Eye (tissue), 1 donor: ENCODE results near the gene BCS1L.

Experiments used
- DNase-seq: peaks from one replicate; pipeline ENCODE4 v3.0.0-alpha.2; 2015

BCS1L gene

GRCh38 chr2:218659258-218659987 is at the start of gene BCS1L, which contains the start of gene ZNF142:
TSS of gene BCS1L (plus strand) at chr2:218659683. CDS start at chr2:218660988, 1,305 bp downstream.
TSS of gene ZNF142 (minus strand) at chr2:218659623. CDS start at chr2:218656429, 3,194 bp downstream.
- peak; percentile 94 for DNase-seq

DNA sequence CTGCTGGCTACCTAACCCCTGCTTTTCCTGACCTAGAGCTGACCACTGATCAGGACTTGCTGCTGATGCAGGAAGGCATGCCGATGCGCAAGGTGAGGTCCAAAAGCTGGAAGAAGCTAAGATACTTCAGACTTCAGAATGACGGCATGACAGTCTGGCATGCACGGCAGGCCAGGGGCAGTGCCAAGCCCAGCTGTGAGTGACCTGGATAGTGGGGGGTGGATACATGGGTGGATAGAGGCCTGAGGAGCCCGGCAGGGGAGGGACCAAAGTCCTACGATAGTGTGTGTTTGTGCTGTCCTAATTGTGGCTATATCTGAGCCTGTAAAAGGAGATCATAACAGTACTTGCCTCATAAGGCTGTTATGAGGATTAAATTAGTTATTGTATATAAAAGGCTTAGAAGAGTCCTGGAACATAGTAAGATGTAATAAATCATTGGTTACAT is 43.6 kb upstream of the BCS1L start:
- no peak for DNase-seq

DNA sequence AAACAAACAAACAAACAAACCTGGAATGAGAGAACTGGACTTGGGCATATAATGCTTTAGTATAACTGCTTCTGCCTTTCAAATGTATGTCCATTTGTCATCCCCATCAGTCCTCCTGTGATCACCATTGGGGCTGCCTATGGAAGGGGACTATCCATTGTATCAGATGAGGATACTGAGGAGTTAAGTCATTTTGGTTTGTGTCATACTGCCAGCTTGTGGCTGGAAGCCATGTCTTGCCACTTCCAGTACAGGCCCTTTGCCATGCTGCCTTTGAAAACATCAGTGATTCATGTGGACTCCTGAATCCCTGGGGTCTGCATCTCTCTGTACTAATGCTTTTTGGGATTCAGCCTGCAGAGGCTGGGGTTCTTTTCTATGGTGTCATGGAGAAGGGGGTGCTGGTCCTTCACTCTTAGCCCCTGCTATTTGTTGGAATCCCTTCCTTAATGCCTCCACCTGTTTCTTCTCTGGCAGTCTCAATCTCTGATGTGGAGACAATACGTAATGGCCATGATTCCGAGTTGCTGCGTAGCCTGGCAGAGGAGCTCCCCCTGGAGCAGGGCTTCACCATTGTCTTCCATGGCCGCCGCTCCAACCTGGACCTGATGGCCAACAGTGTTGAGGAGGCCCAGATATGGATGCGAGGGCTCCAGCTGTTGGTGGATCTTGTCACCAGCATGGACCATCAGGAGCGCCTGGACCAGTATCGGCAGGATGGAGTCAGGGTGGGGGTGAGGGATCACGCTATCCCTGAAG is 41.2 kb upstream of the BCS1L start:
- no peak for DNase-seq

GRCh38 chr2:218621007-218621406 is 38.5 kb upstream of the BCS1L start:
- no peak for DNase-seq

- DNase-seq = no peak
These were observed 36.7 kb upstream of the BCS1L start for GRCh38 chr2:218622606-218623365.

- DNase-seq = no peak
These were observed 36.1 kb upstream of the BCS1L start for GRCh38 chr2:218623366-218623705.

DNA sequence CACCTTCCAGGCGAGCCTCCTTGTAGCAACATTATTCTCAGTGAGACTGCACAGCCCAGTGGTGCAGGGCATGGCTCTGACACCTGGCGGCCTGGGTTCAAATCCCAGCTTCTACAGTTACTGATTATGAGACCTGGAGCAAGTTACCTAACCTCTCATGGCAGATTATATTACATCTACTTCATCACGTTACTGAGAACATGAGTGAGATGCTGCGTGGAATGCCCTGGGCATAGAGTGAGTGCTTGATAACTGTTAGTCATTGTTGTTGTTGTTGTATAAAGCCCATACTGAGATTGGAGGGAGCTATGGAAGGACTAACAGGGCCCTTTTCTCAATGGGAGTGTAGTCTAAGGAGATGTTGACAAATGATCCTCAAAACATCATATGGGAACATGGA is 33.1 kb upstream of the BCS1L start:
- DNase-seq = no peak

DNA sequence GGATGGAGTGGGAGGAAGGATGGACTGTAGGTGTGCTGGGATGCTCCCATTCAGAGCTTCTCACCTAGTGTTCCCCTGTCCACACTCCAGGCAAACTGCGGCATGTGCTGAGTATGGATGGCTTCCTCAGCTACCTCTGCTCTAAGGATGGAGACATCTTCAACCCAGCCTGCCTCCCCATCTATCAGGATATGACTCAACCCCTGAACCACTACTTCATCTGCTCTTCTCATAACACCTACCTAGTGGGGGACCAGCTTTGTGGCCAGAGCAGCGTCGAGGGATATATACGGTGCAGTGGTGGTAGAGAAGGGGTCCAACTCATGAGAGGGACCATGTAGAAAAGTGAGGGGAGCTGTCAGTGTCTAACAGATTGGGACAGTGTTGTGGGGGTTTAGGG is 31.5 kb upstream of the BCS1L start:
- no peak for DNase-seq

- no peak for DNase-seq
These were observed 27.6 kb upstream of the BCS1L start for GRCh38 chr2:218631837-218632236.

DNA sequence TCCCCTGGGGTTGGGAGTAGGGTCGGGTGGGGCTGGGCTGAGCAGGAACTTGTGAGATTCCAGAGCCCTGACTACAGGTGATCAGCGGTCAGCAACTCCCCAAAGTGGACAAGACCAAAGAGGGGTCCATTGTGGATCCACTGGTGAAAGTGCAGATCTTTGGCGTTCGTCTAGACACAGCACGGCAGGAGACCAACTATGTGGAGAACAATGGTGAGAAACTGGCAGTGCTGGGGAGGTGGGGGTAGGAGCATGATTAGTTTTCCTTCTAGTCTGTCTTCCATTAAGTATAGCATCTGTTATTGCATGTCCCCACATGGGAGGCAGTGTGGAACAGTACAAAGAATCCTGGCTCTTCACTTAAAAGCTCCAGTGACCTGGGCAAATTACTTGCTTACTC is 23.8 kb upstream of the BCS1L start:
- no peak for DNase-seq

- no peak for DNase-seq
These were observed 21.1 kb upstream of the BCS1L start for GRCh38 chr2:218638372-218638771.

- DNase-seq = no peak
These were observed 17.3 kb upstream of the BCS1L start for GRCh38 chr2:218642121-218642656.

GRCh38 chr2:218642786-218643185 is 16.7 kb upstream of the BCS1L start:
- no peak for DNase-seq

GRCh38 chr2:218643751-218644310 is 15.7 kb upstream of the BCS1L start:
- DNase-seq = no peak

GRCh38 chr2:218644721-218645120 is 14.8 kb upstream of the BCS1L start:
- no peak for DNase-seq

GRCh38 chr2:218645126-218645525 is 14.4 kb upstream of the BCS1L start:
- DNase-seq = no peak

GRCh38 chr2:218648088-218648786 is 11.2 kb upstream of the BCS1L start:
- peak; percentile 74 for DNase-seq

GRCh38 chr2:218648787-218649100 is 10.7 kb upstream of the BCS1L start:
- no peak for DNase-seq

DNA sequence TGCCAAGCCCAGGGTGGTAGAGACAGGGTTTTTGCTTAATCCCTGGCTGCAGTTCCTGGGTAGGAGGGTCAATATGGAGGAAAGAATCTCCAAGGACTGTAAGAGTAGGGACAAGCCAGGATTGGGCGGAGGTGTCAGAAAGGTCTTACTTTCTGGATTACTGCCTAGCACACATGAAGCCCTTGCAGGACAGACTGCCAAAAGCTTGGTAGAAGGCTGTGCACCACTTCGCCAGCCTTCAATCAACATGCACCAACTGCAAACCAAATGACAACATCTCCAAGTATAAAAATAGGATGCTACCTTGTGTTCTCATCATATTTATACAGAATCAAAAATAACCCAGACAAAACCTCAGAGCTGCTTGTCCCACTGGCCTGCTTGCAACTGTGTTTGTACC is 3.7 kb upstream of the BCS1L start:
- no peak for DNase-seq

DNA sequence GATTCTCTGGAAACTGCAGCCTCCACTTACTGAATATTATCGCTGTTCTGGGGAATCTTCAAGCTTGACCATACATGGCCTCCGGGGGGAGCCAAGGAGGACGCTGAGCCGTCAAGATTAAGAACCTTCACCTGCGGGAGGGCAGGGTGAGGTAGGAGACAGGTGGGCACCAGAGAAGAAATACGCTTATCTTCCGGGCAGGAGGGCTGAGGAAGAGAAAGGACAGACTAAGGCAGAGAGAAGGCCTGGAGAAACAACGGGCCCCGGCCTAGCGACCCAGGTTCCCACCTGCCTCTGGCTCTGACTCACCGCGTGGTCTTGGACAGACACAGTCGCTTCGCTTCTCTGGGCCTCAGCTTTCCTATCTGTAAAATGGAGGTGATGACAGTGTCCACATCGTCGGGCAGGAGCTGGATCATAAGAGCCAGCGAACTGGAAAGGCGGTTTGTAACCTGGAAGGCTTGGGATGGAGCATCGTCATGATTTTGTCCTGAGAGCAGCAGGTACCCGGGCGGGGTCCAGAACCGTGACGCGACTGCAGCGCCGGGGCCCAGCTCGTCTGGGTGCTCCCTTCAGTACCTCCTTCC is 719 bp upstream of the BCS1L start:
- peak; percentile 56 for DNase-seq

DNA sequence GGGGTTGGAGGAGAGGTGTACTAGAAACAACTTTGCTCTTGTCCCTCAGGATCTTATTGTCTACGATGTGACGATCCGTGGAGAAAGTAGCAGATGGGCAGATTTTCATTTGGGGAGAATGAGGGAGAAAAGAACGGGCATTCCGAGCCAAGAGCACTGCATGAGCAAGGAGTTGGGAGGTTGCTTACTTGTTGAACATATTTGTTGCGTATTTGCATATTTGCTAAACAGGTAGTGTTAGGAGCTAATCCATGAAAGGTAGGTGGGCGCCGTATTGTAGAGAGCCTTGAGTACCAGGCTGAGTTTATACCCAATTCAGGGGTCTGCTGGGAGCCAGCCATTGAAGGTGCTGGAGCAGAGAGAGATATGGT is 490 bp downstream of the BCS1L start:
- DNase-seq = no peak

DNA sequence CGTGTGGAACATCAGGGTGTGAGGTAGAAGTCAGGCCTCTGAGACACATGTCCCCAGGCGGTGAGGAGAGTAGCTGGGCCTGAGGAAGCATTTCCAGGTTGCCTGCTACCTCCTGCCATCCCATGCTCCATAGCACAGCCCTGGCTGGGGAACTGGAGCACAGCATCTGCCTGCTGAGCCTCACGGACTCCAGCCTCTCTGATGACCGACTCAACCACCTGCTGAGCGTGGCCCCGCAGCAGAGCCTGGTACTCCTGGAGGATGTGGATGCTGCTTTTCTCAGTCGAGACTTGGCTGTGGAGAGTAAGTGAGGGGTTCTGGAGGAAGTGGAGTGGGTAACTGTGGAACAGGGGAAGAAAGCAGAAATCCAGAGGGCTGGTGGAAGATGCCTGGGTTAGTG is 2.9 kb downstream of the BCS1L start:
- no peak for DNase-seq
